Hepatic stellate cell (primary cell): ENCODE data around the gene HOXB4.

ENCODE experiments used
- DNase-seq: peaks from one replicate; pipeline ENCODE4 v3.0.0; 2011; ENCODE audit warnings: low spot score

Gene HOXB4

DNA sequence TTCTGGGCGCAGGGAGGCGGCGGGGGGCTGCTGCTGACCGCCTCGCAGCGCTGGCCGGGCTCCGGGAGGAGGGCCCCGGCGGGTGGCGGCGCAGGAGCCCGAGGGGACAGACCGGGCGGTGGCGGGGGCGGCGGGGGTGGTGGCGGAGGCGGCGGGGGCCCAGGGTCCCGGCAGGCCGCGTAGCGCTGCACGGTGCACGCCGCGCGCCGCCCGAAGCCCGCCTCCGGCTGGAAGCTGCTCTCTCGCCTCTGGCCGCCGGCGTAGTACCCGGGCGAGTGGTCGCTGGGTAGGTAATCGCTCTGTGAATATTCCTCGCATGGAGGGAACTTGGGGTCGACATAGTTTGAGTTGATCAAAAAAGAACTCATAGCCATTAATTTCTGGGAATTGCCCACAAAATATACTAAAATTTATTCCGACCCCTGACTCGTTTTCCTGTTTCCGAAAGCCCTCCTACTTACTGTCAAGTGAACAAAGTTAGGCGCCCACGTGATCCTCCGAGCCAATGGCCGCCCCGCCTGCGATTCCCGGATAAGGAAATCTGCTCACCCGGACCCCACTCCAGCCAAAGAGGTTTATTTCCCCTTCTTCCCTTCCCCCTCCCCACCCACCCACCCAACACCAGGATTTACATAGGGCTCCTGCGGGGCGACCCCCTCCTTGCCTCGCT is at the start of gene HOXB4:
HOXB4 (minus strand) TSS at position 405 of the 670 bp plus-strand sequence; CDS start at position 374, 31 bp downstream.
- DNase-seq: peak; percentile 83

DNA sequence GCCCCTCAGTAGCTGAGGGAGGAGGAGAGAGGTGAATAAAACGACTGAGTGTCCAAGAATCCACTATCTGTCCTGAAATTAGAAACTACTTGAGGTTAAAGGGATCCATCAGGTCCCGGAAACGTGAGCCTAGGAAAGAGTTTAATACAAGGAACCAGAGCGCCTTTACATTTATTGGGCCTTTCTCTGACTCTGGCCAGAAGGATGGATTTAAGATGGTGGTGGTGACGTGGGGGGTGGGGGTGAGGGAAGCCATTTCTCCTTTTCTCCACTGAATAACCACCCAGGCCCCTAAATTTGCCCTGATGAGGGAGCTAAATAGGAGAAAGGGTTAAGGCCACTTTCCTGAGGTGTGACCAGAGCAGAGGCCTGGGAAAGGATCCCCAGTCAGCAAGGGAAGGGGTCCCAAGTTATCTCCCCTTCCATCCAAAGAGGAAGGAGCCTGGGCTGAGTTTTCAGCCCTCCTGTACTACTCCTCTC is 49.0 kb upstream of the HOXB4 start:
- no peak for DNase-seq

- no peak for DNase-seq
These were observed 48.3 kb upstream of the HOXB4 start, which contains the start of gene HOXB9 for GRCh38 chr17:48626245-48627117. Gene HOXB9, minus strand, starts transcription at chr17:48626358. Its CDS starts 89 bp downstream, at chr17:48626269.

GRCh38 chr17:48625495-48626244 is 47.5 kb upstream of the HOXB4 start:
- DNase-seq: no peak

DNA sequence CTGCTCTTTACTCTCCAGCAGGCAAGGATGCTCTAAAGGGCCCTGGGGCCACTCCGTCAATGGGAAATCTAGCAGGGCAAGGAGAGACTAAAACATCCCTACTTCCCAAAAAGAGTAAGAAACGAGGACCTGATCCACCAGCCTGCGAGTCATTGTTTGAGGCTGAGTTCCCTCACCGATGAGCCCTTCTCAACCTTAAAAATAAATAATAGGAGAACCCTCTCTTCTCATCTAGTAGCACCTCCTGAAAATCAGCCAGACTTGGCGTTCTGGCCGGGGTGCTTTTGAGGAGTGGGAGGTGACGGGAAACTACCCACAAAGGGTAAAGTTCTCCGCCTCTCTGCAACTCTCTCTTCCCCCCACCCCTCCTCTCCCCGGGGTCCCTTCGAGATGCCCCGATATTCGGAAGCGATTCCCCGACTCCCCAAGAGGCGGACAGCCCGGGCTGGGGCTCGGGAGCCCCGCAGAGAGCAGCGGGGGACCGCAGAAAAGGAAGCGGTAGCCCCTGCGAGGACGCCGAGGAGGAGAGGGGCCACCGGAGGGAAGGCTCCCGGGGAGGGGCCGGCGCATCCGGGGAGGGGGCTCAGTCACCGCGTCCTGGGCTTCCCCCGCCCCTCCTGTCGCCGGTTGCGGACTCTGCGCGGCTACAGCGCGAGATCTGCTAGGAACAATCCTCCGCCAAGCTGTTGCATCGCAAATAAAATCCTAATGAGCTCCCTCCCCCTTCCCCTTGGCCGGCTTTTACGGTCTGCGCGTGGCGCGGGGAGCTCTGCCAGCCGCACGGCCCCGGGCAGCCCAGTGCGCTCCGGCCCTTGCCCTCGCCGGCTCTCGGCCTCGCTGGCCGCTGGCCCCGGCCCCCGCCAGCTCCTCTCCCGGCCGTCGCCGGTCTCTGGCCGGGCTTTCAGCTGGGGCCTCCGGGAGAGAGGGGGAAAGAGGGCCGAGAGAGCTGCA is 46.7 kb upstream of the HOXB4 start:
- DNase-seq: peak; percentile 61

DNA sequence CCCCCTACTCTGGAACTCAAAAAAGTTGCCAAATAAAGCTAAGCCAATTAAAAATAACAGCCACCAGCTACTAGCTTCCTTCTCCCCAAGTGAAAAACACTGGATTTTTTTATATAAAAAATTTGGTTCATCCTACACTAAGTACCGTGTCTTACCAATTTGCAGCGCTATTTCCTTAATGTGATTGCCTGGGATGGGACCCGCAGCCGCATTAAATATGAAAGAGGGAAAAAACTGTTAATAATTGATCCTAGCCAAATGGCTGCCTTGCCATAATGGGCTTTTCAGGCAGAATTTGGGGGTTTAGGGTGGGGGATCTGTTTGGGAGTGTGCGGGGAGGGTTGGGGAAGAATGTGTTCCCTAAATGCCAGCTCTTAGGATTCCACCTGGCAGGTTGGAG is 46.0 kb upstream of the HOXB4 start:
- no peak for DNase-seq

DNA sequence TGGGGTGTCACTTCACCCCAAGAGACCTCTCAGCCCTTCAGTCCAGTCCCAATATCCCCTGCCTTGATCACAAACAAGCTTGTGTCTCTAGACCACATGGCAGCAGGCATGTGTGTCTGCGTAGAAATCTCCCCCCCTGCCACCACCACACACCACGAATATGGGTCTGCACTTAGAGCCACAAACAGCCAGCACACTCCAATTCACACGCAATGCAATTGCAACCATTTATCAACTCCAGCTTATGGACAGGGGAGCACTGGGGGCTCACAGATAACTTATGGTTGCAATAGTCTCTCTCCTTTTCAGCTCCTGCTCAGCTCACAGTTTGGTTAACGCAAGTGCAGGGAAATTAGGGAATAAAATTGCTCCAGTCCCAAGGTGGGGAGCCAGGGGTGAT is 45.4 kb upstream of the HOXB4 start:
- DNase-seq: no peak

GRCh38 chr17:48622857-48623256 is 44.7 kb upstream of the HOXB4 start:
- DNase-seq: no peak

GRCh38 chr17:48621410-48622392 is 43.6 kb upstream of the HOXB4 start:
- no peak for DNase-seq

DNA sequence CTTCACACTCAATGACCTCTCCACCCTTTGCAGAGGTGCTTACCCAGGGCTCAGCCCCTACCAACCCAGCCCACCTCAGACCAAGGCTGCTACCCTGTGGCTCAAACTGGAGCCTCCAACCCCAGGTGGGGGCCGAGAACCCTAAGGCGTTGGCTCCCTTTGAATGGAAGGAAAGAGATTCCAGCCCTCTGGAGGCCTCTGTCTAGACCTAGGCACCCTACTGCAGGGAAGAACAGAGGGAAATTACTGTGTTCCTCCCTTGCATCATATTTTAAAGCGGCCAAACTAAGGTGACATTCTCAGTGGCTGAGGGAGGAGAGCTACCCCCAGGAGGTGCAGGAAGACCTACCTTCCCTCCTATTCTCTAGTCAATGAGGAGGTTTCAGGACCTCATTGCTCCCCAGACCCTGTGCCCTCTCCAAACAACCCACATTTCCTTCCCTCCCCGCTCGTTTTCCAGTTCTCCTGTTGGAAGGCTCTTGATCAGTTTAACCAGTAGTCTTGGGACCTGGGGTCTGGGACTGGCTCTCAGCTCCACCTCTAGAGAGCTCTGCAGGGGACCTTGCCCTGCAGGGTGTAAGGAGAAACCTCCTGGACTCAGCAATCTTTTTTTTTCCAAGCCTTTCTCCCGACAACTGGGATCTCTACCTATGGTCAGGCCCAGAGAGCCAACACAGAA is 42.5 kb upstream of the HOXB4 start:
- no peak for DNase-seq

DNA sequence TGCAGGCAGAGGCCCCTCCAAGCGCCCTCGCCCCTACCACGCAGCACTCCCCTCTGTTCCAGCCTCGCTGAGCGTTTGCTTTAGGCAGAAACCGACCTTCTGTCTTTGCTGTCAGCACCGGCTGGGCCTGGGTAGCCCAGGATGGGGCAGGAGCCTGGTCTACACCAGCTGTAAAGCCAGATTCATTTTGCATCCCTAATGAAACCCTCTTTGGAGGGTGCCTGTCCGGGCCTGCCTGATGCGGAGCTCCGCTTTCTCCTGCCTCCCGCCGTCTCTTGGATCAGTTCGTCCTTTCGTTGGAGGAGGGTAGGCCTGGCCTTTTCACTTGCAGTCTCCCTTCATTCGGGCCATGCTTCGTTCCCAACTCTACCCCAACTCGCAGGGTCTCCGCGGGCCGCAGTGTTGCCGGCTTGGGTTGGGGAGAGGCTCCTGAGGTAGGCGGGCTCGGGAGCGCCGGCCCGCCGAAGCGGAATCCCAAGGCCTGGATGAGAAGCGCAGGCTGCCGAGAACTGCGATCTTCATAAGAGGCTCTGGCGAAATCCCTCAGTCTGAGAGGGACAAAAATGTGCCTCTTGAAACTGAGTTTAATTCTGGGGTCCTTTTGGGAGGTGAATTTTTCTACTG is 41.8 kb upstream of the HOXB4 start:
- DNase-seq: no peak

DNA sequence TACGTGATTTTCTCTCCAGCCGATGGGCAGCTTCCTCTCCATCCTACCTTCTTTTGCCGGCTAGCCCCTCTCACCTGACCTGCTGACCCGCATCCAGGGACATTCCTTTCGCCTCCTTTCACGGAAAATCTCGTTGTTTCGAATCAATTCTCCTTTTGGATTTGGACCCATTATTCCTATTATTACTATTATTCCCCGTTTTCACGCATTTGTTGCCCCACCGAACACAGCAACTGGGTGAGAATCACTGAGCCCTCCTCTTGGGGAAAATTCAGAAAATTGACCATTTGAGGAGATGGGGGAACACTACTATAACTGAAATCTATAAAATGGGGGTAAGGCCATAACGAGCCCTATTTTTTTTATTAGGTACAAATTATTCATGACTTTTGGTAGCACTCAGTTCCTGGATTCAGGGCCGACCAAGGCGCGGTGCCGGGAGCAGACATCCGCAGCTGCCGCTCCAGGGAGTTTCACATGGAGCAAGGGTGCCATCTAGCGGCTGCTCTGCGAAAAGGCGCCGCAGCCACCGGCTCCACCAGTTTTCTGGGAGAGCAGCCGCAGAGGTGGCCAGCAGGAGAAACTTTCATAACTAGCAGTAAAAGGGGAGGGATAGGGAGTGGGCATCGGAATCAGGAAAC is 40.2 kb upstream of the HOXB4 start:
- peak; percentile 97 for DNase-seq

- DNase-seq: no peak
These were observed 39.5 kb upstream of the HOXB4 start for GRCh38 chr17:48617471-48618255.

DNA sequence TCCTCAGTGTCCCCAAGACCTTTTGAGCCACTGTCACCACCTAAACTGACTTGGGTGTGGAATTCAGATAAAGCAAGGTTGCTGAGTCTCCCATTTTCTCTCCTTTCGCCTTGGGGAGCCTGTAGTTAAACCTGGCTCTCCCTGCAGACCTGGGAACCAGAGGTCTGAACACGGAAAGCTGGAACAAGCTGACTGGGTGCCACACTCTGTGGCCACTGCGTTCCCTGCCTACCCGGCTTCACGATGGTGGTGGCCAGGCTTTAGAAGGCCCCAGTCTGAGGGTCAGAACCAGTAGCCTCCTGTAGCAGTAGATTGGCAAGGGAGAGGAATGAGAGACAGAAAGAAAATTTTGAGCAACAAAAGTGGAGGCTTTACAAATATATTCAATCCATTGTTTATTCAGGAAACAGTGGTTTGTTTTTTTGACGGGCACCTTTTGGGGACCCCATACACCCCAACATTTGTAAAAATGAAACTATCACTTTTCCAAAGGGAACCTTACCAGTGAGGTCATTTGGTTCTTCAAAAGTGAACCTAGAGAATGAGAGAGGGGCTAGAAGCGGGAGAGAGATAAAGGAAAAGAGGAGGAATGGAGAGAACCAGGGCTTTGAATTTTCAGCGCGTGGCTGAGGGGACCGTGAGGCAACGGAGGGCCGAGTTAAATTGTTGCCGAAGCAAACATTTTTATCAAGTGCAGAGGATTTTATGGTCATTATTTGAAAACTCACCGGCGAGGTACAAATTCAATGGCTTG is 38.7 kb upstream of the HOXB4 start:
- DNase-seq: no peak

DNA sequence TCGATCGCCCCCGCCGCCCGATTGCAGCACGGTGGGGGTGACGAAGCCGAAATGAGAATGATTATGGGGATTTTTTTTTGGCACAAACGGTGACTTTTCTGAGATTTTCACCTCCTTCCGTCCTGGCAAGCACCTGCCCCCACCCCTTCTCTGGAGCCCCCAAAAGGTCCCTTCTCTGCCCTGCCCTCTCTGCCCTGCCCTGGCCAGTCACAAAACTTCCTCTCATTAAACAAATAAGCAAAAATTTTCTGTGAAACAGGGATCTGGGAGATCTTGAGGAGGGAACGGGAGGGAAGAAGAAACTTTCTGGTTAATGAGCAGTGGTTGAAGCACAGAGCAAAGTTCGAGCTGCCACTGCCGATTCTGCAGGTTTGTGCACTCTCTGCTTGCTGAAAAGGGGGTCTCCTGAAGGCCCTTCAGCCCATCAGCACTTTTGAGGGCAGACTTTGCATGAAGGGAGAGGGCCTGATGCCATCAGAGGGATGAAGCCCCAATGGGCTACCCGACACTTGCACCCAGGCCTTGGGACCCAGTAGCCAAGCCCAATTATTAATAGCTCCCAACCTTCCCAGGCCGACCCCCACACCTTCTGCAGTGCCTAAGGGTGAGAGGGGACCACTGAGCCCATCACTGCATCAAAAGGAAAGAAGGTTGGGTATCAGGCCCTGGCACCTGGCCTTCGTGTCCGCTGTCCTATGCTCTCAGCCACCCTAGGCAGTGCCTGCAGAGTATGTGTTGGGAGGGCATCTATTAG is 38.0 kb upstream of the HOXB4 start:
- no peak for DNase-seq
